D721Med (cell line): ENCODE results near the gene S1PR2.

Experiments
- DNase-seq: peaks from one replicate; pipeline ENCODE4 v3.0.0; 2011; ENCODE audit warnings: low spot score; ENCODE audit not compliant: insufficient read length
- FAIRE-seq: peaks from 2 replicates; lab custom pipeline; 2011; peaks lifted over from hg19 to GRCh38; lab: Jason Lieb, UNC
- CTCF ChIP-seq: IDR thresholded peaks from 2 replicates; pipeline ENCODE4 v1.5.1; 2012; ENCODE audit warnings: mild to moderate bottlenecking, control low read depth; ENCODE audit not compliant: insufficient read depth; ENCODE audit errors: missing control alignments

S1PR2 gene

GRCh38 chr19:10227026-10227971 lies 3.8 kb downstream of the S1PR2 start:
- FAIRE-seq = no peak
- TF ChIP-seq CTCF = no peak
- no peak for DNase-seq

- DNase-seq (no peak), FAIRE-seq (no peak)
- TF ChIP-seq CTCF = no peak
Measured at GRCh38 chr19:10226376-10227025, 4.6 kb downstream of the S1PR2 start.

- DNase-seq (no peak), FAIRE-seq (no peak)
- TF ChIP-seq CTCF = no peak
Measured at GRCh38 chr19:10226021-10226375, 5.1 kb downstream of the S1PR2 start.

GRCh38 chr19:10224337-10224736 lies 6.8 kb downstream of the S1PR2 start:
- DNase-seq (no peak), FAIRE-seq (no peak)
- no peak for TF ChIP-seq CTCF

GRCh38 chr19:10223488-10224213 lies 7.5 kb downstream of the S1PR2 start:
- no peak for FAIRE-seq
- no peak for TF ChIP-seq CTCF
- no peak for DNase-seq

GRCh38 chr19:10222201-10222890 lies 8.8 kb downstream of the S1PR2 start:
- no peak for DNase-seq
- no peak for TF ChIP-seq CTCF
- no peak for FAIRE-seq
